Neutrophil (primary cell): ENCODE data around the gene RIPK4.

Source experiments
- H3K27ac ChIP-seq: fragments of 200-600 bp; sonication (generic); 2 replicates; pipeline ENCODE4 v1.5.1; 2016; ENCODE audit warnings: mild to moderate bottlenecking, moderate library complexity
- H3K27me3 ChIP-seq: fragments of 200-600 bp; sonication (generic); 2 replicates; pipeline ENCODE4 v1.6.0; 2016; ENCODE audit warnings: mild to moderate bottlenecking
- H3K36me3 ChIP-seq: fragments of 200-600 bp; sonication (generic); 2 replicates; pipeline ENCODE4 v1.5.1; 2017
- H3K4me1 ChIP-seq, 2 experiments: fragments of 200-600 bp in 1 of 2; sonication (generic) in 1 of 2; 1 replicate in 1 of 2; 2 replicates in 1 of 2; pipeline versions ENCODE4 v1.5.1 to v1.6.1; 2013 to 2016; ENCODE audit warnings: low read depth in 1 of 2, low read length in 1 of 2, mild to moderate bottlenecking in 1 of 2, moderate library complexity in 1 of 2; ENCODE audit not compliant: control insufficient read depth in 1 of 2, insufficient read depth in 1 of 2
- H3K4me3 ChIP-seq, 2 experiments: fragments of 200-600 bp in 1 of 2; sonication (generic) in 1 of 2; 1 replicate in 1 of 2; 2 replicates in 1 of 2; pipeline ENCODE4 v1.5.1; 2013 to 2016; ENCODE audit warnings: low read depth in 1 of 2, low read length in 1 of 2, mild to moderate bottlenecking in 1 of 2, moderate library complexity in 1 of 2
- H3K9me3 ChIP-seq: fragments of 200-600 bp; sonication (generic); 2 replicates; pipeline ENCODE4 v1.5.1; 2016
- TF ChIP-seq, protein P1 (sequence below): fragments of 200-600 bp; sonication (generic); IDR thresholded peaks from 2 replicates; pipeline ENCODE4 v1.5.1; 2016; ENCODE audit warnings: antibody characterized with exemption

RIPK4 gene

GRCh38 chr21:41764558-41765419 lies 2.1 kb downstream of the RIPK4 start:
- H3K4me3 ChIP-seq: no peak overlapping the region
- H3K9me3 ChIP-seq: no peaks in the 10 kb centered on the region
- peaks cover 54 to 81% of the 10 kb centered on the region in 2 experiments for H3K4me1 ChIP-seq
- peaks cover 79% of the 10 kb centered on the region for H3K27me3 ChIP-seq
- H3K36me3 ChIP-seq: no peaks in the 10 kb centered on the region
- TF ChIP-seq, protein P1, sequence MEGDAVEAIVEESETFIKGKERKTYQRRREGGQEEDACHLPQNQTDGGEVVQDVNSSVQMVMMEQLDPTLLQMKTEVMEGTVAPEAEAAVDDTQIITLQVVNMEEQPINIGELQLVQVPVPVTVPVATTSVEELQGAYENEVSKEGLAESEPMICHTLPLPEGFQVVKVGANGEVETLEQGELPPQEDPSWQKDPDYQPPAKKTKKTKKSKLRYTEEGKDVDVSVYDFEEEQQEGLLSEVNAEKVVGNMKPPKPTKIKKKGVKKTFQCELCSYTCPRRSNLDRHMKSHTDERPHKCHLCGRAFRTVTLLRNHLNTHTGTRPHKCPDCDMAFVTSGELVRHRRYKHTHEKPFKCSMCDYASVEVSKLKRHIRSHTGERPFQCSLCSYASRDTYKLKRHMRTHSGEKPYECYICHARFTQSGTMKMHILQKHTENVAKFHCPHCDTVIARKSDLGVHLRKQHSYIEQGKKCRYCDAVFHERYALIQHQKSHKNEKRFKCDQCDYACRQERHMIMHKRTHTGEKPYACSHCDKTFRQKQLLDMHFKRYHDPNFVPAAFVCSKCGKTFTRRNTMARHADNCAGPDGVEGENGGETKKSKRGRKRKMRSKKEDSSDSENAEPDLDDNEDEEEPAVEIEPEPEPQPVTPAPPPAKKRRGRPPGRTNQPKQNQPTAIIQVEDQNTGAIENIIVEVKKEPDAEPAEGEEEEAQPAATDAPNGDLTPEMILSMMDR: no peak
- no peak overlapping the region for H3K27ac ChIP-seq

DNA sequence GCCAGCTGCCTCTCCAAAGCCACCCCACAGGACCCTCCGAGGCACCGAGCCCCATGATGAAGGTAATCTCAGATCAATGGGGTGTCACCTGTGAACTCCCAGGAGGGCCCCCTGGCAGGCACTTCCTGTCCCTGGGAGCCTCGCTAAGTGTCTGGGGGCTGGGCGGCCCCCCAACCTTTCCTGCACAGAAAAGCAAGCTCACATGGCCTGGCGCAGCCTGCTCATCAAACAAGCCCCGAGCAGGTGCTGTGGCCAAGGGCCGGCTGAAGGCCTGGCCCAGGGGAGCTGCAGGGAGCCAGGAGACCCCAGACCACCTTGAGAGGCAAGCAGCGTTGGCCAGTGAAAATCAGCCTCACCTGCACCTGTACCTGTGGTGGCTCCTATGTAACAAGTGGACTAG lies 2.9 kb downstream of the RIPK4 start:
- Histone ChIP-seq H3K9me3 (no peaks in the 10 kb centered on the region), H3K27ac (no peak overlapping the region), H3K27me3 (peaks cover 79% of the 10 kb centered on the region), H3K4me1 (peaks cover 54 to 83% of the 10 kb centered on the region in 2 experiments), H3K36me3 (no peaks in the 10 kb centered on the region), H3K4me3 (no peak overlapping the region)
- TF ChIP-seq, protein P1: no peak

DNA sequence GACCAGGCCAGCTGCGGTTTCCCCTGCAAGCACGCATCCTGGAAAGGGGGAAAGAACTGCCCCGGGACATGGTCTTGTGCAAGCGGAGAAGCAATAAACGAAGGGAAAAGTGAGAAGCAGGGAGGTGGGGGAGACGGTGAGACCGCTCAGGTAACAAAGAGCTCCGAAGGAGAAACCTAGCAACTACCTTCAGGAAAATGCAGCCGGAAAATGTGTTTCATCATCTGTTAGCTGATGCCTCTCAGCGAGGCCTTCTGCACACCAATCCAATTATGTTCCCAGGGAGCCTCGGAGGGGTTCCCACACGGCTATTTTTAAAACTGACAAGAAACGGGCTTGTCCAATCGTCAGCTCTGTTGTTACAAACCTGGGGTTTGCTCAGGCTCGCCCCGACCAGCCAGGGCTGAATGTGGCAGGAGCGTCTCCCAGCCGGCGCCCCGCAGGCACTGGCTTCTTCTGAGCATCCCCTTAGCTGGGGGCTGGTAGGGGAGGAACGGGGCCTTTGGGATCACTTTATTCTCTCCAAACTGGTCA lies 3.4 kb downstream of the RIPK4 start:
- H3K36me3 ChIP-seq: no peaks in the 10 kb centered on the region
- no peaks in the 10 kb centered on the region for H3K9me3 ChIP-seq
- H3K4me1 ChIP-seq: peaks cover 50 to 78% of the 10 kb centered on the region in 2 experiments
- TF ChIP-seq, protein P1: no peak
- peak overlapping the region in 1 of 2 experiments; percentile 1 for H3K4me3 ChIP-seq
- H3K27me3 ChIP-seq: peaks cover 74% of the 10 kb centered on the region
- no peak overlapping the region for H3K27ac ChIP-seq

DNA sequence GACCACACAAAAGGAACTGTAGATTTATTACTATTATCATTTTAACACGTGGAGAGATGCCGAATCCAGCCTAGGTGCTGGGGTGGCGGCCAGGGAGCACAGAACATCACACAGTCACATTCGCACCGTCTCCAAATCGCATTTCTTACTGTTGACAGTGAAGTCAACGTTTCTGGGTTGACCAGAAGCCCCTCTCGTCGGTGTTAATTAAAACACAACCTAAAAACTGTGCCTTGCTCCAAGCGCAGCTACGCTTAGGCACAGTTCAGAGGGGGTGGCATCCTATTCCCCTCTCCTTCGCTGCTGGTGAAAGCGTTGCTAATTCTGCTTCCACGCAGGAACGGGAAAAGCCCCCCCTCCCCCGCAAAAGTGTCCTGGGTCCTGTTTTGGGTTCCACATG lies 4.1 kb downstream of the RIPK4 start:
- Histone ChIP-seq H3K9me3 (no peaks in the 10 kb centered on the region), H3K27me3 (peaks cover 67% of the 10 kb centered on the region), H3K27ac (no peak overlapping the region), H3K4me3 (peak overlapping the region in 1 of 2 experiments; percentile 1), H3K4me1 (peaks cover 45 to 71% of the 10 kb centered on the region in 2 experiments), H3K36me3 (no peaks in the 10 kb centered on the region)
- TF ChIP-seq, protein P1: no peak

DNA sequence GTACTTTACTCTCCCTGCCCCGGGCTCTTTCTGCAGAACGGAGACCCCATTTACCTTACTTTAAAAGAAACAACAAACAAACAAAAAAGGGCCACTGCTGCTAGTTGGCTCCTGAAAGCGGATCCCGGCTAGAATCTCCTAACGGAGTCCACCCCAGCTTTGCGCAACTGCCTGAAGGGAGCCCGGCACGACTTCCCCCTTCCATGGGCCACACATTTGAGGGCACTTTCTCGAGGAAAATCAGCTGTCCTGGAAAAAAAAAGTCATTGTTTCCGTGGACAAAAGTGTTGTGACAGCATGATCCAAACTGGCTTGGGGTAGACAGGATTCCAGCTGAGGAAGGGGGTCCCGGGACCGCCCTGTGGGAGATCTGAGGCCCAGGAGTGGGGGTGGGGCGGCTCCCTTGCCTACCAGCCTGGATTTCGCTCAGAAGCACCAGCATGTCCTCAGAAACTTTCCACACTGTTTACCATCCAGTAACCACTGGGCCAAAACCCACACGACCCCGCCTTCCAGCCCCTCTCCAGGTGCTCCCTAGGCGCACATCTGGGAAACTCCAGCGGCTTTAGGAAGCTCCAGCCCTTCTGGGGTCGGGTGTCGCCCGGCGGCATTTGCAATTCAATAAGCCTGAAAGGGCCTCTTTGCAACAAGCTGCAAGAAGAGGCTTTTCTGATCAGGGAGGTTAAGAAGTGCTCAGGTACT lies 4.8 kb downstream of the RIPK4 start:
- Histone ChIP-seq H3K27me3 (peaks cover 61% of the 10 kb centered on the region), H3K4me1 (peaks cover 42 to 64% of the 10 kb centered on the region in 2 experiments), H3K27ac (peak overlapping the region; percentile 81), H3K36me3 (no peaks in the 10 kb centered on the region), H3K4me3 (peak overlapping the region; percentile 45 to 56), H3K9me3 (no peaks in the 10 kb centered on the region)
- TF ChIP-seq, protein P1: no peak
